ENCODE measurements around the gene SEMG1.

Gene SEMG1

GRCh38 chr20:45257711-45258110 lies 50.9 kb downstream of the SEMG1 start:
- Histone ChIP-seq H3K36me3 (ENCODE audit: insufficient read depth, low read depth, low read length) (no peaks in the 10 kb centered on the region), H3K4me3 (ENCODE audit: low read length) (no peak overlapping the region), H3K27ac (ENCODE audit: low read length) (no peak overlapping the region)

GRCh38 chr20:45258259-45258658 lies 51.4 kb downstream of the SEMG1 start:
- Histone ChIP-seq H3K9me3 (ENCODE audit: insufficient read depth, low read depth, low read length) (no peaks in the 10 kb centered on the region), H3K27ac (ENCODE audit: low read length) (no peak overlapping the region), H3K9ac (ENCODE audit: low read depth, low read length) (no peak overlapping the region), H3K4me3 (ENCODE audit: low read length) (no peak overlapping the region), H3K27me3 (ENCODE audit: insufficient read depth, low read length) (no peaks in the 10 kb centered on the region), H3K4me1 (ENCODE audit: insufficient read depth, low read length) (peaks cover 6% of the 10 kb centered on the region; the same call in 1 of the 2 replicates), H3K36me3 (ENCODE audit: insufficient read depth, low read depth, low read length) (no peaks in the 10 kb centered on the region)

More at GRCh38 chr20:45257711-45258110, 50.9 kb downstream of the SEMG1 start:
- Histone ChIP-seq H3K9ac (ENCODE audit: low read depth, low read length) (no peak overlapping the region), H3K4me1 (ENCODE audit: insufficient read depth, low read length) (peaks cover 6% of the 10 kb centered on the region; the same call in 1 of the 2 replicates), H3K9me3 (ENCODE audit: insufficient read depth, low read depth, low read length) (no peaks in the 10 kb centered on the region), H3K27me3 (ENCODE audit: insufficient read depth, low read length) (no peaks in the 10 kb centered on the region)

GRCh38 chr20:45258664-45259063 lies 51.8 kb downstream of the SEMG1 start:
- Histone ChIP-seq H3K4me3 (ENCODE audit: low read length) (no peak overlapping the region), H3K4me1 (ENCODE audit: insufficient read depth, low read length) (peaks cover 6% of the 10 kb centered on the region; the same call in 1 of the 2 replicates), H3K9ac (ENCODE audit: low read depth, low read length) (no peak overlapping the region), H3K36me3 (ENCODE audit: insufficient read depth, low read depth, low read length) (no peaks in the 10 kb centered on the region), H3K27ac (ENCODE audit: low read length) (no peak overlapping the region), H3K27me3 (ENCODE audit: insufficient read depth, low read length) (no peaks in the 10 kb centered on the region), H3K9me3 (ENCODE audit: insufficient read depth, low read depth, low read length) (no peaks in the 10 kb centered on the region)

All from iPS-20b (cell line).